ENCODE measurements around the gene CELF4.

- TF ChIP-seq CTCF (conservative IDR thresholded peaks at IDR 0.05; ENCODE audit: low read depth, low read length) = no peak
- no peak for TF ChIP-seq EZH2 (IDR thresholded peaks at IDR 0.05; ENCODE audit: low read length, unreplicated experiment)
- no peak for TF ChIP-seq EZH2phosphoT487 (IDR thresholded peaks at IDR 0.05; ENCODE audit: borderline replicate concordance, low read length)
Measured at GRCh38 chr18:37318360-37319355, 246.9 kb downstream of the CELF4 start.

Data from PC-3 (cell line).